Endothelial cell (in vitro differentiated cells): ENCODE measurements around the gene SLC25A31. TPM values are rescaled to one million over a fixed set of nuclear protein-coding genes. Genes with fewer than 3 reads are reported as not detected.

Source experiments
- DNase-seq: peaks from one replicate; pipeline ENCODE4 v3.0.0; 2021; ENCODE audit warnings: low spot score
- H3K27ac Mint-ChIP-seq: one replicate; pipeline ENCODE4 v1.8.0; 2021; ENCODE audit warnings: mixed read lengths, inconsistent platforms; ENCODE audit not compliant: unreplicated experiment
- H3K27me3 Mint-ChIP-seq: one replicate; pipeline ENCODE4 v1.8.0; 2021; ENCODE audit warnings: mild to moderate bottlenecking, moderate library complexity, mixed read lengths, inconsistent platforms; ENCODE audit not compliant: unreplicated experiment
- H3K36me3 Mint-ChIP-seq: one replicate; pipeline ENCODE4 v1.8.0; 2021; ENCODE audit warnings: mild to moderate bottlenecking, low read depth, mixed read lengths, inconsistent platforms; ENCODE audit not compliant: unreplicated experiment
- H3K4me1 Mint-ChIP-seq: one replicate; pipeline ENCODE4 v1.8.0; 2021; ENCODE audit warnings: mild to moderate bottlenecking, mixed read lengths, inconsistent platforms; ENCODE audit not compliant: unreplicated experiment
- H3K4me3 Mint-ChIP-seq: one replicate; pipeline ENCODE4 v1.8.0; 2021; ENCODE audit warnings: mild to moderate bottlenecking, mixed read lengths, inconsistent platforms; ENCODE audit not compliant: unreplicated experiment
- H3K9me3 Mint-ChIP-seq: one replicate; pipeline ENCODE4 v1.8.0; 2021; ENCODE audit warnings: mixed read lengths, inconsistent platforms; ENCODE audit not compliant: unreplicated experiment
- CTCF ChIP-seq: fragments of 200-600 bp; sonication (generic); IDR thresholded peaks from one replicate; pipeline ENCODE4 v1.5.0; 2021; ENCODE audit warnings: antibody characterized with exemption; ENCODE audit not compliant: unreplicated experiment
- total RNA-seq: library from RNA; stranded (reverse); fragmentation: NEBNext Ultra II Directional; extraction: Animal tissue kit (Norgen Biotek cat#: 25700); gene quantifications from one replicate; pipeline ENCODE4 v1.2.1, GENCODE V29; 2021; ENCODE audit not compliant: unreplicated experiment

The SLC25A31 gene
- total RNA-seq, 1 donor from 2014 or later = not detected

- Mint-ChIP-seq H3K27ac (no peak overlapping the region), H3K27me3 (peaks cover 3% of the 10 kb centered on the region), H3K4me3 (peak overlapping the region; percentile 84), H3K9me3 (no peaks in the 10 kb centered on the region), H3K36me3 (no peaks in the 10 kb centered on the region), H3K4me1 (peaks cover 6% of the 10 kb centered on the region)
- TF ChIP-seq CTCF = no peak
- DNase-seq = no peak
These were observed 51.3 kb downstream of the SLC25A31 start for GRCh38 chr4:127781300-127782024.

- Mint-ChIP-seq H3K4me1 (peaks cover 6% of the 10 kb centered on the region), H3K36me3 (no peaks in the 10 kb centered on the region), H3K27me3 (peaks cover 3% of the 10 kb centered on the region), H3K9me3 (no peaks in the 10 kb centered on the region), H3K4me3 (peak overlapping the region; percentile 77), H3K27ac (no peak overlapping the region)
- peak; percentile 90 for DNase-seq
- TF ChIP-seq CTCF = no peak
These were observed 51.8 kb downstream of the SLC25A31 start for GRCh38 chr4:127782025-127782274.

- peak within 1 kb of the TSS; percentile 65 for H3K27ac Mint-ChIP-seq
- peak; percentile 28 for DNase-seq
- peaks cover 3% of the 10 kb centered on the region for H3K27me3 Mint-ChIP-seq
- peak within 1 kb of the TSS; percentile 97 for H3K4me3 Mint-ChIP-seq
- no peaks in the 10 kb centered on the region for H3K9me3 Mint-ChIP-seq
- H3K4me1 Mint-ChIP-seq = peaks cover 6% of the 10 kb centered on the region
- H3K36me3 Mint-ChIP-seq = no peaks in the 10 kb centered on the region
- TF ChIP-seq CTCF = no peak
These were observed 52.2 kb downstream of the SLC25A31 start, which contains the start of gene HSPA4L for GRCh38 chr4:127782275-127783025. TSS of gene HSPA4L (plus strand) at chr4:127782322. CDS start at chr4:127782551, 229 bp downstream.

GRCh38 chr4:127783026-127783769 is 53.0 kb downstream of the SLC25A31 start:
- Mint-ChIP-seq H3K27me3 (peaks cover 3% of the 10 kb centered on the region), H3K9me3 (no peaks in the 10 kb centered on the region), H3K4me3 (peak overlapping the region; percentile 97), H3K27ac (no peak overlapping the region), H3K36me3 (no peaks in the 10 kb centered on the region), H3K4me1 (peaks cover 6% of the 10 kb centered on the region)
- DNase-seq = peak; percentile 29
- TF ChIP-seq CTCF = no peak
